ENCODE data around the gene TMEM163. TPM values are rescaled to one million over a fixed set of nuclear protein-coding genes. Genes with fewer than 3 reads are reported as not detected.
"Not testable (repeated sequence)": the region's sequence is repeated elsewhere in the genome, so short reads cannot be mapped to it uniquely, and the experiment has no call there.

Gene TMEM163
- total RNA-seq, 4 donors from 2014 or later: 0.42 to 1.3 (median 1.1) TPM

- WGBS: 76% methylated on average over 9 of the region's 9 CpGs
- no peaks in the 10 kb centered on the region for H3K27me3 ChIP-seq
- no peaks in the 10 kb centered on the region for H3K36me3 ChIP-seq
- TF ChIP-seq POLR2A (IDR thresholded peaks at IDR 0.05; ENCODE audit: low read depth): no peak
- no peak for TF ChIP-seq EP300 (IDR thresholded peaks at IDR 0.05)
- TF ChIP-seq CTCF (IDR thresholded peaks at IDR 0.05): no peak
- TF ChIP-seq POLR2AphosphoS5 (IDR thresholded peaks at IDR 0.05): no peak
- DNase-seq (ENCODE audit: extremely low spot score): no peak
- no peaks in the 10 kb centered on the region for H3K9me3 ChIP-seq
- H3K4me3 ChIP-seq: no peak overlapping the region
- H3K27ac ChIP-seq (replicated peaks in 1 of 4): no peak overlapping the region
- intact Hi-C loops (cut with DNase I): no loop called here
- no peaks in the 10 kb centered on the region for H3K4me1 ChIP-seq
Measured at GRCh38 chr2:134572314-134573084, 146.3 kb downstream of the TMEM163 start.

- DNase-seq (ENCODE audit: extremely low spot score): no peak
- Histone ChIP-seq H3K36me3 (no peaks in the 10 kb centered on the region), H3K4me1 (no peaks in the 10 kb centered on the region), H3K9me3 (no peaks in the 10 kb centered on the region), H3K27ac (replicated peaks in 1 of 4) (no peak overlapping the region), H3K4me3 (no peak overlapping the region), H3K27me3 (no peaks in the 10 kb centered on the region)
- WGBS: 68% methylated on average over 3 of the region's 3 CpGs
- TF ChIP-seq CTCF (IDR thresholded peaks at IDR 0.05): no peak
- TF ChIP-seq POLR2A (IDR thresholded peaks at IDR 0.05; ENCODE audit: low read depth): no peak
- no peak for TF ChIP-seq POLR2AphosphoS5 (IDR thresholded peaks at IDR 0.05)
- no peak for TF ChIP-seq EP300 (IDR thresholded peaks at IDR 0.05)
- intact Hi-C loops (cut with DNase I): no loop called here
Measured at GRCh38 chr2:134570676-134571075, 148.1 kb downstream of the TMEM163 start.

GRCh38 chr2:134568413-134568812 lies 150.4 kb downstream of the TMEM163 start:
- H3K36me3 ChIP-seq: no peaks in the 10 kb centered on the region
- H3K4me1 ChIP-seq: no peaks in the 10 kb centered on the region
- no peak overlapping the region for H3K27ac ChIP-seq (replicated peaks in 1 of 4)
- intact Hi-C loops (cut with DNase I): no loop called here
- WGBS: 95% methylated on average over 2 of the region's 2 CpGs
- TF ChIP-seq CTCF (IDR thresholded peaks at IDR 0.05) (no peak), POLR2AphosphoS5 (IDR thresholded peaks at IDR 0.05) (no peak), POLR2A (IDR thresholded peaks at IDR 0.05; ENCODE audit: low read depth) (no peak), EP300 (IDR thresholded peaks at IDR 0.05) (no peak)
- no peaks in the 10 kb centered on the region for H3K9me3 ChIP-seq
- no peak overlapping the region for H3K4me3 ChIP-seq
- no peaks in the 10 kb centered on the region for H3K27me3 ChIP-seq
- no peak for DNase-seq (ENCODE audit: extremely low spot score)

- 88% methylated on average over 1 of the region's 1 CpG for WGBS
- Histone ChIP-seq H3K9me3 (no peaks in the 10 kb centered on the region), H3K27ac (replicated peaks in 1 of 4) (no peak overlapping the region), H3K27me3 (no peaks in the 10 kb centered on the region), H3K36me3 (no peaks in the 10 kb centered on the region), H3K4me3 (no peak overlapping the region), H3K4me1 (no peaks in the 10 kb centered on the region)
- no peak for DNase-seq (ENCODE audit: extremely low spot score)
- no peak for TF ChIP-seq CTCF (IDR thresholded peaks at IDR 0.05)
- no peak for TF ChIP-seq POLR2A (IDR thresholded peaks at IDR 0.05; ENCODE audit: low read depth)
- TF ChIP-seq EP300 (IDR thresholded peaks at IDR 0.05): no peak
- TF ChIP-seq POLR2AphosphoS5 (IDR thresholded peaks at IDR 0.05): no peak
- intact Hi-C loops (cut with DNase I): no loop called here
Measured at GRCh38 chr2:134567666-134568065, 151.1 kb downstream of the TMEM163 start.

GRCh38 chr2:134564955-134565354 lies 153.8 kb downstream of the TMEM163 start:
- H3K9me3 ChIP-seq; H3K36me3 ChIP-seq; intact Hi-C loops (cut with DNase I); DNase-seq (ENCODE audit: extremely low spot score); H3K4me1 ChIP-seq; H3K27ac ChIP-seq (replicated peaks in 1 of 4); H3K27me3 ChIP-seq; H3K4me3 ChIP-seq: not testable (repeated sequence)
- 95% methylated on average over 5 of the region's 5 CpGs for WGBS

Measured in esophagus muscularis mucosa (tissue), 4 donors.